ENCODE results near the gene AP3B1.
A peak's percentile ranks its signal among the peaks of the same experiment; 100 is the strongest.

AP3B1 gene

GRCh38 chr5:78294248-78295034 is at the start of gene AP3B1:
Gene AP3B1 (minus strand): TSS chr5:78294698. CDS start chr5:78294579, 119 bp downstream.
- DNase-seq, result peak; percentile 80

DNA sequence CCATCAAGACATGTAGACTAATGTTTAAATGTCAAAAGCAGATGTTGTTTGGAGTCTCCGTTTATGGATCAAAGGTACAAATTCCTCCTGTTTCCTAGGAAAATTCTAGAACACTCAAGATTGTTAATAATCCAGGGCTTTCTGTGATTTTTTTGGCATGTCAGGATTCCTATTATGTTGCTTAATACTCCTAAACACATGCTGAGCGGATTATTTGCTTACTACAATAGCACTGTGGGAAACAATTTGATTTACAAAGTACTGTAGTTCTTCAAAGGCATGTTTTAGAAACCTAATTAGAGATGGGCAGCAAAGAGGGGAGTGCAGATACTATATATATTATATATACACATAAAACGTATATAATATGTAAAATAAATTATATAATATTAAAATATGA is 46.9 kb upstream of the AP3B1 start:
- DNase-seq, result no peak

DNA sequence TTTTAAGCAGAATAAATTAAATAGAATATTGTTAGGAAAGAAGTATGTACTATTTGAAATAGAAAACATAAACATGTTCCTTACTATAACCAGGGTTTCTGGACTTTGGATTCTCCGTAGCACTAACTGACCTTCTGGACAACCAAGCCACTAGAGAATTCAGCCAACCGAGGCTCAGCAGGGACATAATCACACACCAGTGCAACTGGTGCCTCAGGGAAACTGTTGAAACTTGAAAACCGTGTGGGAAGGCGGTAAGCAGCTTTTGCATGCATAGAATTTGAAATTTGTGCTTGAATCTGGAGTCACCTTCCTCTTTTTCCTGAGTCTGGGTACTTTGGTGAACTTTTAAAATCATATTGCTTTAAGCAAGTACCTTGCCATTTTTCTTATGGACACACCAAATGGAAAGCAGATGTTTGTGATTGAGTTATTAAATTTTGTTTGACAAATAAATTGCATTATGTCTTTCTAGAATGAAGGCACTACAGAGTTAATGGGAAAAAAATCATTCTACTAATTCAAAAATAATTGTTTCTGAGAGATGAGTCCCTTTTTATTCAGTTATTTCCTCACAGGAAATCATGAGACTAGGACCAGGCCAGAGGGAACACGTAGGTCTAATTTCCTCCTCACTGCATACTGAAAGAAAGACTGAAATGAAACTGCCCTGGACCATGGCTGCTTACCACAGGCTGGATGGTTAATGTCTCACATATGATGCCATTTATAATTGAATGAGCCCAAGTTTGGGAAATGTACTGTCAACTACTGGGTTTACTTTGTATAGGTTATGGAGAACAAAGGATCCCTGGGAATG is 45.3 kb upstream of the AP3B1 start:
- DNase-seq, result no peak

GRCh38 chr5:78336698-78337097 is 42.2 kb upstream of the AP3B1 start:
- DNase-seq, result no peak

- no peak for DNase-seq
These were observed 41.5 kb upstream of the AP3B1 start for GRCh38 chr5:78335976-78336375.

- no peak for DNase-seq
These were observed 40.3 kb upstream of the AP3B1 start for GRCh38 chr5:78334811-78335210.

DNA sequence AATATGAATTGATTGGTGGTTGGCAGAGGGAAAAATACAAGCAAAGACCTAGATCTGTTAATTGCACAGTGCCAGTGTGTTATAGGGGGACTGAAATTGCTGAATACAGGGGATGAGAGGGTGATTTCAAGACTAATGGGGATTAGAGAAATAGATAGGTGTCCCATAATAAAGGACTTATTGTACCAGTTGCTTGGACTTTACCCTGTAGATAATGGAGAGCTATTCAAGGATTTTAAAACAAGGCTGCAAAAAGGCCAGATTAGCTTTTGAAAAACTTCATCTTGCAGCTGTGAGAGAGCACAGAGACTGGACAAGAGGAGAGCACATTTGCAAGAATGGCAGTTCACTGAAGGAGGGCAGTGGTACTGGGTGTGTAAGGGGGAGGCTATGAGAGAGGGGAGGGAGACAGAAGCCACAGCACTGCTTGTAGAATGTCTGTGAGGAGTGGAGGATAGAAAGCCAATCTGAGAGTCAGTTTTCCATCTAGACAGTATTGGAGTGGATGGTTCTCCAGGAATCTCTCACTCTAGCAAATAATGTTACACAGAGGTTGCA is 37.1 kb upstream of the AP3B1 start:
- DNase-seq, result no peak

DNA sequence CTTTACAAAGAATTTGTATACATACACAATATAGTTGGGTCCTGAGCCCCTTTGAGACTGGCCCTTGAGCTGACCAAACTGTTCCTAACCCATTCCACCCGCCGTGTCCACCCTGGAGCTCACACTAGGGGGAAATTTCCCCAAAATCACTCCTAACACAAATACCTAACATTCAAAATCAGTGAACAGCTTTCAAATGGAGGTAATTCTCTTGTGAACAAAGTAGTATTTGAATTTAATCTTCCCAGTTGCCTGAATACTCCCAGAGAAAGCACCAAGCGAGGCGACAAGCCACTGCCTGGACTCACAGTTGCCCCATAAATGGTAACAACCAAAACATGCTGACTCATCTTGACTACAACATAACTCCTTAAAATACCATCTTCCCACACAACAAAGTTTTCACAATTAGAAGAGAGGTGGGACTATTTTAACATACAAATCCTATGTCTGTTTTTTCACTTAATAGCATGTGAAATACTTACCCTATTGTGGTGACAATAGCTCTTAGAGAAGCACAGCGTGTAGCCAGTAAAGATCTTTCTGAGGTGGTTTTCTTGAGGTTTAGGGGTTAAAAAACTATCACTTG is 34.2 kb upstream of the AP3B1 start:
- no peak for DNase-seq

GRCh38 chr5:78327761-78328510 is 33.4 kb upstream of the AP3B1 start:
- no peak for DNase-seq

DNA sequence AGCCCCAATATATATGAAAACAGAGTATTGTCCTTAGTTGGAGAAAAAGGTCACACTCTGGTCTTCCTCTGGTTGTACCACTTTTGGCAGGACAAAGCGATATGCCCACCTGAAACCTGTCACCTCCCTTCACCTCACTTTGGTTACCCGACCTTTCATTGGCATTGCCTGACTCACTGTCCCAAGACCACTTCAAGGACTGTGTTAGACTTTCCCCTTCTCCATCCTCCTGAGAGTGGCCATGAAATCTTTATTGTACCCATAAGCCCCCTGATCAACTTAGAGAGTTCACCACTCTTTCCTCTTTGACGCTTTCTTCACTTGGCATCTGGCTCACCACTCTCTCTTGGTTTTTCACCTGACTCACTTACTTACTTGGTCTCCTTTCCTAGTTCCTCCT is 32.4 kb upstream of the AP3B1 start:
- no peak for DNase-seq

DNA sequence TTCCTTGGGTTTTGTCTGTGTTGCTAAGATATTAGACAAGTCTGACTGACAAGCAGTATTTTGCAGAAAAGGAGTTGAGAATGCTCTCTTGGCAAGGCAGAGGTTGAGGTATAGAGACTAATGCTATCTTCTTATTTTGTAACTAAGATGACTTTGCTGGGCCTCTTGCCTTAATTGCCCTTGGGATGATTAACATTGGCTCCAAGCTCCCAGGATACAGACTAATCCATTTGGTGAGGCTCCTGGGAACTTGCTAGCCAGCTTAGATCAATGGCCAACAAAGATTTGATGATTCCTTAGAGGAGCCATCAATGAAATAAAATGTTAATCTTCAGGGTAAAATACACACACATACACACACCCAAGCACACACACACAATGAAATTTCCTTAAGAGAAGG is 28.7 kb upstream of the AP3B1 start:
- no peak for DNase-seq

DNA sequence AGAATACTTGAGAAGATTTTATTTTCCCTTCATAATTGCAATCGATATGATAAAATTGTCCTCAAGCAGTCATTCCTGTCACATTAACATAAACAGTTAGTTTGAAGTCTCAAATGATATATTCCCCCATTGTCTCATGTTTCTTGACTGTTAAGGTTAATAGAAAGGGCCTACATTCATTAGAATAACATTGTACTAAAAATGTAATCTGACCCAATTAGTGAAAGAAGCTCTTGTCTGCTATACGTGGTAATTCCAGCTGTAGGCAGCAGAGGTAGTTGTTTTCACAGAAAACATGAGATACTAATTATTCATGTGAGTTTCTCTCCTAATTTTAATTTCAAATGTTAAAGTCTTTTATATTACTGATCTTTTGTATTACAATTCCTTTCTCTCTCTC is 25.9 kb upstream of the AP3B1 start:
- DNase-seq, result no peak

GRCh38 chr5:78318337-78318736 is 23.8 kb upstream of the AP3B1 start:
- no peak for DNase-seq

DNA sequence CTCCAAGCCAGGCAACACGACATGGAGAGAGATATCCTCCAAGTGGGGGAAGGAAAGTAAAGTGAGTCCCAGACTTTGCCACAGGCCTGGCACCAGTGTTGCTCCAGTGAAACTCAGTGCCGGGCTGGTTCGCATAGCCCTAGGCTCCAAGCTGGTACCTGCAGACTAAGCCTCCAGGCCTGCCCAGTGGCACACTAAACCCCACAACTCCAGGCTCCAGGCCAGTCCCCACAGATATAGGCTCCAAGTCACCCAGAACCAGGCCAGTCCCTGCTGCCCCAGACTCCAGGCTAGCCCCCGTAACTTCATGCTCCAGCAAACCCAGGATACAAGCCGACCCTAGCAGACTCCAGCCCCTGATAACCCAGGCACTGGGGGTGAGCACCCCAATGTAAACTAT is 23.0 kb upstream of the AP3B1 start:
- DNase-seq, result no peak

- DNase-seq, result no peak
These were observed 14.2 kb upstream of the AP3B1 start for GRCh38 chr5:78308703-78309102.

DNA sequence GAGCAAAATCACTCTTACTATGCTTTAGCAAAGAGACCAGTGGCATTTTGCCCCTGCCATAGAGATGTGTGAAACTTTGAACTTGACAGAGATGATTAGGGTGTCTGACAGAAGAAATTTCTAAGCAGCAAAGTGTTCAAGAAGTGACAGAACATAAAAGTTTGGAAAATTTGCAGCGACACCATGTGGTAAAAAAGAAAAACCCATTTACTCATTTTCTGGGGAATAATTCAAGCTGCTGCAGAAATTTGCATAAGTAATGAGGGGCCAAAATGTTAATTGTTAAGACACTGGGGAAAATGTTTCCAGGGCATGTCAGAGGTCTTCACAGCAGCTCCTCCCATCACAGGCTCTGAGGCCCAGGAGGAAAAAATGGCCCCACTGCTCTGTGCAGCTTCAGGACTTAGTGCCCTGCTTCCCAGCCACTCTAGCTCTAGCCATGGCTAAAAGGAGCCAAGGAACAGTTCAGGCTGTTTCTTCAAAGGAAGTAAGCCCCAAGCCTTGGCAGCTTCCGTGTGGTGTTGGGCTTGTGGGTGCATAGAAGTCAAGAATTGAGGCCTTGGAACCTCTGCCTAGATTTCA is 6.1 kb upstream of the AP3B1 start:
- DNase-seq, result no peak

DNA sequence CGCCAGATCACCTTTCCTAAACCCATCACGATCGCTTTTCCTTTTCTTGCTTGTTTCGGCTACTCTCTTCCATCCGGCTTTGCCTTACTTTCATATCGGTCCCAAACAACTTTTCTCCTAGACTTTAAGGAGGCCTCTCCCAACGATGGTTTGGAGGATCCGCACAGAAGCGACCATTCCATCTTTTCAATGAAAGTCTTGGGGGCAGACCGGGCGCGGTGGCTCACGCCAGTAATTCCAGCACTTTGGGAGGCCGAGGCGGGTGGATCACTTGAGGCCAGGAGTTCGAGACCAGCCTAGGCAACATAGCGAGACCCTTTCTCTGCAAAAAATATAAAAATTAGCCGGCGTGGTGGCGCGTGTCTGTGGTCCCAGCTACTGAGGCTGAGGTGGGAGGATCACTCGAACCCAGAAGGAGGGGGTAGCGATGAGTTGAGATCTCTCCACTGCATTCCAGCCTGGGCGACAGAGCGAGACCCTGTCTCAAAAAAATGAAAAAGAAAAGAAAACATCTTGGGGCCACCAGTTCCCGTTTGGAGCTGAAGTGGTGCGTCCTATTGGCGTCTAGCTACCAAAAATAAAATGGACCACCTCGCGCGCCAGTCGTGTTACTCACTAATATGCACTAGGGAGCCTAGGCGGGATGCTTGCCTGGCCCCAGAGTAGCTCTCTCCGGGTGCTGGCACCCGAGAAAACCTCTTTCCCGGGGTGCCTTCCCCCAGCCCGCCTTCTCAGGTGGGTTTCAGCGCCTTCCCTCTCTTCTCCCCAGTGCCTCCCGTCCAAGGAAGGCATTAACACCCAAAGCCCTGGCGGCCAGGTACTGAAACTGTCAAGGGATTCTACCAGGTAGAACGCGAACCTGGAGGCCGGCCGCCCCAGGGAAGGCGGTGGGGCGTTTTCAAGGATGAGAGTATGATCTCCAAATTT is 800 bp upstream of the AP3B1 start:
- peak; percentile 39 for DNase-seq

DNA sequence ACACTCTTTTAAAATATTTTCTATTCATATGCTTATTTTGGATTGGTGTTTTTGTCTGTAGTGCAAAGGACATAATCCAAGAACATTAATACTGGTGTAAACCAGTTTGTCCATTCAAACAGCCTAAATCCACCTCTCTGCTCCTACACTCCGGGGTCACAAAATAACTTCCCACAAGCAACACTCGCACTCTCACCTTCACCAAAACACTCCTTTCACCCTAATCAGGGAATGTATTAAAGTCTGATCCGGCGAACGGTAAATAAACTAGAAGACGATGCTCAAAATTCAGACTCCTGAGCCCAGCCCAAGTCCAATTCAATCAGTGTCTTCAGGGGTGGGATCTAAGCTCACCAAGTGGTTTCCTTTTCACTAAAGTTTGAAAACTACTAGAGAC is 649 bp downstream of the AP3B1 start:
- no peak for DNase-seq

DNA sequence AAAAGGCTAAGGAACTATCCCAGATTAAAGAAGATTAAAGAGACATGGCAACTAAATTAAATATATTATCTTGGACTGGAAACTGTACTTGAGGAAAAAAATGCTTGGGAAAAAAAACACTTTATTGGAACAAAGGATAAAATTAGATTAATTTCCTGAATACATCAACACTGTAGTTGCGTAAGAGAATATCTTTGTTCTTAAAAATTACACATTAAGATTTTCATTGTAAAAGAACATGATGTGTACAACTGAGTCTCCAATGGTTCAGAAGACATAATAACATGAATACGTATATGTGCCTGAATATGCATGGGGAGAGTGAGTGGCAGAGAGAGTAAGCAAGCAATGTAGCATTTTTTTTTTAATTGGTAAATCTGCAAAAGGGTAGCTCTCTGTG is 2.8 kb downstream of the AP3B1 start:
- DNase-seq, result no peak

GRCh38 chr5:78289911-78290310 is 4.6 kb downstream of the AP3B1 start:
- no peak for DNase-seq

- DNase-seq, result no peak
These were observed 6.3 kb downstream of the AP3B1 start for GRCh38 chr5:78288246-78288645.

Measured in NCI-H2171 (cell line).